Measurements from ENCODE around the gene ITGB1. TPM values are rescaled to one million over a fixed set of nuclear protein-coding genes. Genes with fewer than 3 reads are reported as not detected.

ITGB1 gene
- total and polyA plus RNA-seq, 9 of the 15 experiments (the other 6 are each of a cell fraction or from before 2014, with no cell fraction given) = 40.2 to 194 (median 155) TPM

- TF ChIP-seq CLOCK (CRISPR knock-in tag; IDR thresholded peaks at IDR 0.05; ENCODE audit: borderline replicate concordance) (no peak), ZBTB40 (IDR thresholded peaks at IDR 0.05) (peak; percentile 99), ZBTB40 (CRISPR knock-in tag; IDR thresholded peaks at IDR 0.05) (peak; percentile 94), TEAD1 (CRISPR knock-in tag; IDR thresholded peaks at IDR 0.05) (0 out of 4 replicates have a peak, but pooled peaks of 1 of the 2 experiments have one; percentile 15), RHOXF2B (CRISPR knock-in tag; conservative IDR thresholded peaks at IDR 0.05) (no peak), RCOR1 (IDR thresholded peaks at IDR 0.05; ENCODE audit: borderline replicate concordance in 1 of 2, low read depth in 2 of 2, low read length in 2 of 2) (peak in 1 of 2 experiments; percentile 41; a peak in 1 of 4 replicates), HINFP (tag; conservative IDR thresholded peaks at IDR 0.05; ENCODE audit: low read depth) (0 out of 2 replicates have a peak, but pooled peaks have one; percentile 38), TOE1 (IDR thresholded peaks at IDR 0.05; ENCODE audit: borderline replicate concordance) (peak; percentile 19; the same call in 1 of the 2 replicates), TOE1 (CRISPR knock-in tag; IDR thresholded peaks at IDR 0.05; ENCODE audit: borderline replicate concordance, low read depth) (no peak), ZNF79 (CRISPR knock-in tag; IDR thresholded peaks at IDR 0.05; ENCODE audit: low read depth) (no peak), MNT (conservative IDR thresholded peaks at IDR 0.05) (peak; percentile 19 to 37; a peak in 2 of 4 replicates)
Observed at GRCh38 chr10:32985775-32986350, 27.8 kb upstream of the ITGB1 start (continued).
